K562 (cell line): ENCODE data around the gene AGO3. TPM values are rescaled to one million over a fixed set of nuclear protein-coding genes. Genes with fewer than 3 reads are reported as not detected.

Experiments used
- ATAC-seq: fragments of 200-7000 bp; cut with Tn5 transposase; 3 replicates; pipeline ENCODE4 v1.9.1; 2020; ENCODE audit warnings: moderate library complexity
- BruUV-seq: library from RNA; stranded (reverse); fragments of 400-500 nt; replicated peaks from 2 replicates; lab custom pipeline; 2021; lab: Mats Ljungman, UMichigan
- CTCF ChIA-PET: fragments of 300-600 bp; formaldehyde crosslinking; extraction: SDS; loops from one replicate; lab custom pipeline; 2021; ENCODE audit warnings: low intra/inter-chr PET ratio; lab: Yijun Ruan, JAX
- POLR2A ChIA-PET: fragments of 300-600, 350-650 bp; sonication (Branson Sonifier 250); formaldehyde crosslinking; extraction: SDS; loops from one replicate; lab custom pipeline; 2021; ENCODE audit warnings: antibody characterized with exemption, inconsistent platforms; lab: Yijun Ruan, JAX
- DNase-seq, 4 experiments: peaks; one replicate each; pipeline versions ENCODE4 v3.0.0 to v3.0.0-alpha.2; 2011 to 2018; ENCODE audit warnings: low spot score in 3 of 4, mixed read lengths in 3 of 4; ENCODE audit errors: extremely low read depth in 1 of 4
- FAIRE-seq: peaks from 2 replicates; lab custom pipeline; 2011; peaks lifted over from hg19 to GRCh38; lab: Jason Lieb, UNC
- H2AFZ ChIP-seq: 2 replicates; pipeline ENCODE4 v1.6.0; 2011; ENCODE audit warnings: low read depth, low read length, control low read depth, inconsistent platforms
- H3K27ac ChIP-seq: fragments of 200-600 bp; 3 replicates; pipeline ENCODE4 v1.8.0; 2011; ENCODE audit warnings: low read depth, mild to moderate bottlenecking, control low read depth, inconsistent platforms, low read length, moderate library complexity, mixed read lengths; ENCODE audit errors: extremely low read depth
- H3K27me3 ChIP-seq, 2 experiments: fragments of 300-600 bp in 1 of 2; 2 replicates in 1 of 2; 3 replicates in 1 of 2; pipeline versions ENCODE4 v1.6.0 to v1.8.0; 2011; ENCODE audit warnings: inconsistent platforms in 2 of 2, low read length in 2 of 2, mild to moderate bottlenecking in 1 of 2, mixed read lengths in 1 of 2, moderate library complexity in 1 of 2; ENCODE audit not compliant: control insufficient read depth in 2 of 2, insufficient read depth in 2 of 2
- H3K36me3 ChIP-seq: fragments of 300-600 bp; 3 replicates; pipeline ENCODE4 v1.8.0; 2011; ENCODE audit warnings: mild to moderate bottlenecking, low read length, inconsistent platforms; ENCODE audit not compliant: control insufficient read depth, insufficient read depth
- H3K4me1 ChIP-seq, 2 experiments: fragments of 200-600 bp in 1 of 2; replicated peaks in 1 of 2; 2 replicates in 1 of 2; 3 replicates in 1 of 2; pipeline versions ENCODE4 v1.5.1 to v1.8.0; 2011; ENCODE audit warnings: inconsistent platforms in 2 of 2, low read length in 2 of 2, mild to moderate bottlenecking in 1 of 2, mixed read lengths in 1 of 2, moderate library complexity in 1 of 2; ENCODE audit not compliant: control insufficient read depth in 2 of 2, insufficient read depth in 2 of 2
- H3K4me2 ChIP-seq: 2 replicates; pipeline ENCODE4 v1.6.1; 2011; ENCODE audit warnings: low read length, control low read depth, inconsistent platforms, mixed read lengths; ENCODE audit not compliant: insufficient read depth
- H3K4me3 ChIP-seq: fragments of 200-600 bp; sonication (generic), shearing (Covaris generic); 2 replicates; pipeline ENCODE4 v1.5.1; 2016; ENCODE audit warnings: control low read depth, inconsistent platforms
- H3K79me2 ChIP-seq: fragments of 200-600 bp; 3 replicates; pipeline ENCODE4 v1.8.0; 2011; ENCODE audit warnings: low read length, inconsistent platforms; ENCODE audit not compliant: control insufficient read depth, insufficient read depth
- H3K9ac ChIP-seq, 2 experiments: 2 replicates each; pipeline versions ENCODE4 v1.6.0 to v1.6.1; 2011; ENCODE audit warnings: low read depth in 2 of 2, low read length in 2 of 2, control low read depth in 1 of 2, inconsistent platforms in 1 of 2, mild to moderate bottlenecking in 1 of 2, mixed read lengths in 1 of 2; ENCODE audit not compliant: insufficient read depth in 1 of 2
- H3K9me1 ChIP-seq: one replicate; pipeline ENCODE4 v1.6.0; 2011; ENCODE audit warnings: inconsistent platforms, mild to moderate bottlenecking, low read length, moderate library complexity; ENCODE audit not compliant: control insufficient read depth, insufficient read depth
- H3K9me3 ChIP-seq: replicated peaks from 2 replicates; pipeline ENCODE4 v1.5.1; 2011; ENCODE audit warnings: low read depth, low read length, inconsistent platforms; ENCODE audit not compliant: control insufficient read depth, insufficient read depth
- H4K20me1 ChIP-seq: replicated peaks from 2 replicates; pipeline ENCODE4 v1.6.1; 2011; ENCODE audit warnings: low read length, inconsistent platforms, mixed read lengths; ENCODE audit not compliant: control insufficient read depth, insufficient read depth
- CTCF ChIP-seq, 3 experiments: IDR thresholded peaks in 2 of 3; conservative IDR thresholded peaks in 1 of 3; 2 replicates each; pipeline ENCODE4 v1.5.1; 2011 to 2012; ENCODE audit warnings: low read length in 3 of 3, mild to moderate bottlenecking in 3 of 3, control low read depth in 2 of 3, improper control_type of control experiment in 1 of 3, inconsistent platforms in 1 of 3, low read depth in 1 of 3, mixed read lengths in 1 of 3, moderate library complexity in 1 of 3; ENCODE audit not compliant: insufficient read depth in 2 of 3
- L3MBTL2 ChIP-seq: fragments of 450-650 bp; IDR thresholded peaks from 2 replicates; pipeline ENCODE4 v1.6.1; 2016; ENCODE audit warnings: mild to moderate bottlenecking, moderate library complexity
- RBBP5 ChIP-seq: fragments of 200-600 bp; sonication (generic); IDR thresholded peaks from 2 replicates; pipeline ENCODE4 v1.6.1; 2012; ENCODE audit warnings: borderline replicate concordance, mild to moderate bottlenecking, low read length, control low read depth, inconsistent platforms; ENCODE audit not compliant: insufficient read depth, poor library complexity, severe bottlenecking
- WGBS: fragments of 100-300 bp; shearing (Covaris generic); methylation state at CpG from one replicate; pipeline ENCODE4 v1.1.6; 2016; ENCODE audit warnings: low coverage, mixed read lengths; ENCODE audit not compliant: insufficient coverage; ENCODE audit errors: missing lambda C conversion rate; 5-methylcytosine and 5-hydroxymethylcytosine counted together
- in situ Hi-C: fragments of 300-500 bp; cut with MboI; formaldehyde crosslinking; loops from 4 replicates; pipeline ENCODE4 v1.15.0; 2018; ENCODE audit warnings: inconsistent platforms, mixed read lengths
- intact Hi-C: fragments of 100-400 bp; cut with micrococcal nuclease; formaldehyde crosslinking; loops from 2 replicates; pipeline ENCODE4 v1.14.2; 2022
- polyA plus RNA-seq, 8 experiments: library from polyadenylated mRNA; depleted of rRNA in 4 of 8; stranded (reverse) in 5 of 8; unstranded in 3 of 8; fragments of >200 nt; fragmentation: Nextera tagmentation in 2 of 8; fragmentation: Illumina TruSeq in 1 of 8; extraction: Ambion mirVana in 2 of 8; extraction: Trizol in 1 of 8; gene quantifications; 2 replicates each; pipeline versions ENCODE4 v1.2.1 to v1.2.3, GENCODE V29; 2011 to 2014; ENCODE audit warnings: inconsistent platforms in 1 of 8, missing spikeins in 1 of 8
- total RNA-seq, 7 experiments: library from RNA; depleted of rRNA in 6 of 7; stranded (reverse); fragments of >200 nt in 6 of 7; fragmentation: Illumina TruSeq in 2 of 7; extraction: Trizol in 2 of 7; gene quantifications; 2 replicates each; pipeline versions ENCODE4 v1.2.1 to v1.2.3, GENCODE V29; 2011 to 2021; ENCODE audit warnings: low replicate concordance in 1 of 7

AGO3 gene
- total and polyA plus RNA-seq, 9 of the 15 experiments (the other 6 are each of a cell fraction or from before 2014, with no cell fraction given), result 4.5 to 41.5 (median 22.7) TPM

GRCh38 chr1:36081926-36082485 is 151.1 kb downstream of the AGO3 start:
- H3K9me1 ChIP-seq, result no peaks in the 10 kb centered on the region
- no peak for TF ChIP-seq L3MBTL2
- peak; percentile 22 to 39 (median 23); a peak in 2 of 6 replicates for TF ChIP-seq CTCF (IDR thresholded peaks at IDR 0.05 in 2 of 3, conservative IDR thresholded peaks at IDR 0.05 in 1 of 3; ENCODE audit: insufficient read depth in 2 of 3, low read depth in 1 of 3, low read length in 3 of 3)
- no peak for TF ChIP-seq RBBP5
- peak; percentile 35; the same call in 1 of the 3 replicates for ATAC-seq
- 31% methylated on average over 3 of the region's 3 CpGs for WGBS
- peak in 1 of 4 experiments; percentile 25 for DNase-seq
- no peak overlapping the region for H3K4me2 ChIP-seq
- CTCF ChIA-PET, result no interaction called here
- H3K36me3 ChIP-seq, result no peaks in the 10 kb centered on the region
- peak overlapping the region in 1 of 2 experiments; percentile 63; a peak in 1 of 4 replicates for H3K9ac ChIP-seq
- H3K27ac ChIP-seq, result no peak overlapping the region
- H4K20me1 ChIP-seq, result no peaks in the 10 kb centered on the region
- H3K27me3 ChIP-seq, result no peaks in the 10 kb centered on the region
- no peaks in the 10 kb centered on the region for H3K9me3 ChIP-seq
- POLR2A ChIA-PET, result interaction anchor here (0.6 to 0.7 kb wide), 2 partner anchors 113 to 364 kb away, joined by 3 read pairs; no protein-coding TSS in a partner anchor
- no peak overlapping the region for H2AFZ ChIP-seq
- H3K4me1 ChIP-seq, result peaks cover 1 to 17% of the 10 kb centered on the region in 2 experiments; a peak in 4 of 5 replicates
- intact Hi-C loops (no loop called here), in situ Hi-C loops (no loop called here)
- FAIRE-seq, result no peak
- no peak overlapping the region for H3K4me3 ChIP-seq
- no peaks in the 10 kb centered on the region for H3K79me2 ChIP-seq
- no TSS peak for BruUV-seq
